Transverse colon (tissue), 3 donors: ENCODE results near the gene LRRC61.
"Not testable (repeated sequence)": the region's sequence is repeated elsewhere in the genome, so short reads cannot be mapped to it uniquely, and the experiment has no call there.

Source experiments
- EP300 ChIP-seq: sonication (generic); formaldehyde crosslinking; IDR thresholded peaks from one replicate; pipeline ENCODE4 v1.6.1; 2017; ENCODE audit warnings: antibody characterized with exemption, low read depth
- POLR2AphosphoS5 ChIP-seq, 3 donors: sonication (generic); formaldehyde crosslinking; IDR thresholded peaks; one replicate each; pipeline ENCODE4 v1.6.1; 2016; ENCODE audit warnings: antibody characterized with exemption in 3 of 3

GRCh38 chr7:150306377-150306776 is 16.8 kb upstream of the LRRC61 start:
- TF ChIP-seq POLR2AphosphoS5 (IDR thresholded peaks at IDR 0.05); EP300: not testable (repeated sequence)
